Panc1 (cell line): ENCODE results near the gene GMDS. TPM values are rescaled to one million over a fixed set of nuclear protein-coding genes. Genes with fewer than 3 reads are reported as not detected.

Experiments
- ATAC-seq: fragments of 200-7000 bp; cut with Tn5 transposase; 2 replicates; pipeline ENCODE4 v1.9.1; 2020; ENCODE audit warnings: mild to moderate bottlenecking, moderate library complexity
- BruUV-seq: library from RNA; stranded (reverse); fragments of 400-500 nt; replicated peaks from 2 replicates; lab custom pipeline; 2021; lab: Mats Ljungman, UMichigan
- CTCF ChIA-PET: fragments of 300-600 bp; sonication (Branson Sonifier 250); formaldehyde crosslinking; loops from one replicate; lab custom pipeline; 2022; ENCODE audit warnings: antibody characterized with exemption; lab: Charles Lee
- POLR2A ChIA-PET: fragments of 300-600 bp; sonication (Branson Sonifier 250); formaldehyde crosslinking; loops from one replicate; lab custom pipeline; 2022; ENCODE audit warnings: antibody characterized with exemption; lab: Charles Lee
- DNase-seq: peaks from one replicate; pipeline ENCODE4 v3.0.0-alpha.2; 2010; ENCODE audit warnings: low read depth, low spot score
- H3K27ac ChIP-seq: 2 replicates; pipeline ENCODE4 v1.5.1; 2011; ENCODE audit warnings: mild to moderate bottlenecking, low read length, inconsistent platforms
- H3K27me3 ChIP-seq: fragments of 200-500 bp; sonication (Bioruptor generic); 2 replicates; pipeline ENCODE4 v1.6.0; 2014; ENCODE audit warnings: low read length, inconsistent platforms; ENCODE audit not compliant: control insufficient read depth, insufficient read depth
- H3K36me3 ChIP-seq: fragments of 200-500 bp; sonication (Bioruptor generic); 2 replicates; pipeline ENCODE4 v1.5.1; 2014; ENCODE audit warnings: inconsistent platforms, mild to moderate bottlenecking, low read length, moderate library complexity; ENCODE audit not compliant: control insufficient read depth, insufficient read depth
- H3K4me1 ChIP-seq: 2 replicates; pipeline ENCODE4 v1.5.1; 2011; ENCODE audit warnings: inconsistent platforms, mild to moderate bottlenecking, low read length, moderate library complexity; ENCODE audit not compliant: control insufficient read depth, insufficient read depth
- H3K4me3 ChIP-seq, 2 experiments: 2 replicates each; pipeline ENCODE4 v1.5.1; 2011 to 2012; ENCODE audit warnings: low read depth in 2 of 2, low read length in 2 of 2, mild to moderate bottlenecking in 2 of 2, inconsistent platforms in 1 of 2, moderate library complexity in 1 of 2
- H3K9me3 ChIP-seq: fragments of 200-500 bp; sonication (Bioruptor generic); 2 replicates; pipeline ENCODE4 v1.5.1; 2014; ENCODE audit warnings: low read depth, mild to moderate bottlenecking, inconsistent platforms, low read length, moderate library complexity; ENCODE audit not compliant: control insufficient read depth, insufficient read depth
- POLR2AphosphoS5 ChIP-seq: IDR thresholded peaks from 2 replicates; pipeline ENCODE4 v1.6.1; 2012; ENCODE audit warnings: mild to moderate bottlenecking, low read depth, low read length, moderate library complexity
- REST ChIP-seq, 2 experiments: IDR thresholded peaks; 2 replicates each; pipeline ENCODE4 v1.6.1; 2011 to 2012; ENCODE audit warnings: low read depth in 2 of 2, control low read depth in 1 of 2, low read length in 1 of 2, mild to moderate bottlenecking in 1 of 2, moderate library complexity in 1 of 2; ENCODE audit not compliant: insufficient read depth in 1 of 2
- SIN3A ChIP-seq: IDR thresholded peaks from 2 replicates; pipeline ENCODE4 v1.6.1; 2012; ENCODE audit warnings: low read depth, mild to moderate bottlenecking, low read length, moderate library complexity, borderline replicate concordance; ENCODE audit not compliant: insufficient read depth
- TCF7L2 ChIP-seq: IDR thresholded peaks from 2 replicates; pipeline ENCODE4 v1.6.1; 2011; ENCODE audit warnings: mild to moderate bottlenecking, low read depth, low read length, inconsistent platforms
- in situ Hi-C: cut with HindIII; loops from 2 replicates; pipeline ENCODE4 v1.10.0; 2016; ENCODE audit warnings: low sequenced_read_pairs, low pct_unique_long_range_greater_than_20kb
- intact Hi-C: fragments of 100-400 bp; cut with micrococcal nuclease; formaldehyde crosslinking; loops from one replicate; pipeline ENCODE4 v1.10.0; 2022; ENCODE audit not compliant: unreplicated experiment
- total RNA-seq: library from RNA; stranded (reverse); gene quantifications from one replicate; pipeline ENCODE4 v1.2.1, GENCODE V29; 2021; ENCODE audit not compliant: unreplicated experiment
- TF ChIP-seq, protein P1 (sequence below): fragments of 450-650 bp; IDR thresholded peaks from 2 replicates; pipeline ENCODE4 v1.5.1; 2017; ENCODE audit warnings: mild to moderate bottlenecking

GMDS gene
- total RNA-seq, 1 experiment from 2014 or later = 9.8 TPM

DNA sequence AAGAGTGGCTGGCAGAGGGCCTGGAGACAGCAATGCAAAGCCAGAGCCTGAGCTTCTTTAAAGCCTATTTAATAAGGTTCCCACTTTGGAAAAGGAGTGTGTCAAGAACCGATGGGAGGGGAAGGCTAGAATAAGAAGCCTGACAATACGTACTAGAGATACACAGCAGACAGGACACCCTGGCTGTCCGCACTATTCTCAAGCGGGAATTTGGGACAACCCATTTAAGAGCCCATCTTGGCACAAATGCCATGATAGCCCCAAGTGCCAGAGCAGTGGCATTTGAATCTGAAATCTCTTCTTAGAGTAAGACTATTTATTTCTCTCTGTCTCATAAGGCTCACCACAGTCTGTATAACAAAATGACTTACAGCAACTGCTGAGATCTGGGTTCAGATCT, 3.1 kb downstream of the GMDS start:
- no peak for ATAC-seq

GRCh38 chr6:2240961-2241360, 4.4 kb downstream of the GMDS start:
- DNase-seq = no peak
- no TSS peak for BruUV-seq
- no peak overlapping the region for H3K4me3 ChIP-seq
- in situ Hi-C loops = no loop called here
- no peaks in the 10 kb centered on the region for H3K9me3 ChIP-seq
- no peak for TF ChIP-seq TCF7L2
- TF ChIP-seq REST (IDR thresholded peaks at IDR 0.05; ENCODE audit: insufficient read depth in 1 of 2, low read depth in 2 of 2, low read length in 1 of 2) = no peak
- TF ChIP-seq SIN3A = no peak
- TF ChIP-seq POLR2AphosphoS5 = no peak
- TF ChIP-seq, protein P1, sequence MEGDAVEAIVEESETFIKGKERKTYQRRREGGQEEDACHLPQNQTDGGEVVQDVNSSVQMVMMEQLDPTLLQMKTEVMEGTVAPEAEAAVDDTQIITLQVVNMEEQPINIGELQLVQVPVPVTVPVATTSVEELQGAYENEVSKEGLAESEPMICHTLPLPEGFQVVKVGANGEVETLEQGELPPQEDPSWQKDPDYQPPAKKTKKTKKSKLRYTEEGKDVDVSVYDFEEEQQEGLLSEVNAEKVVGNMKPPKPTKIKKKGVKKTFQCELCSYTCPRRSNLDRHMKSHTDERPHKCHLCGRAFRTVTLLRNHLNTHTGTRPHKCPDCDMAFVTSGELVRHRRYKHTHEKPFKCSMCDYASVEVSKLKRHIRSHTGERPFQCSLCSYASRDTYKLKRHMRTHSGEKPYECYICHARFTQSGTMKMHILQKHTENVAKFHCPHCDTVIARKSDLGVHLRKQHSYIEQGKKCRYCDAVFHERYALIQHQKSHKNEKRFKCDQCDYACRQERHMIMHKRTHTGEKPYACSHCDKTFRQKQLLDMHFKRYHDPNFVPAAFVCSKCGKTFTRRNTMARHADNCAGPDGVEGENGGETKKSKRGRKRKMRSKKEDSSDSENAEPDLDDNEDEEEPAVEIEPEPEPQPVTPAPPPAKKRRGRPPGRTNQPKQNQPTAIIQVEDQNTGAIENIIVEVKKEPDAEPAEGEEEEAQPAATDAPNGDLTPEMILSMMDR = no peak
- no peak for ATAC-seq
- no peaks in the 10 kb centered on the region for H3K27me3 ChIP-seq
- H3K36me3 ChIP-seq = no peaks in the 10 kb centered on the region
- H3K4me1 ChIP-seq = peaks cover 4% of the 10 kb centered on the region; the same call in 1 of the 2 replicates
- ChIA-PET POLR2A (no interaction called here), CTCF (no interaction called here)
- intact Hi-C loops = no loop called here
- no peak overlapping the region for H3K27ac ChIP-seq

More for the DNA sequence above, 3.1 kb downstream of the GMDS start:
- Histone ChIP-seq H3K4me1 (peaks cover 4% of the 10 kb centered on the region; the same call in 1 of the 2 replicates), H3K4me3 (no peak overlapping the region), H3K9me3 (no peaks in the 10 kb centered on the region), H3K27me3 (no peaks in the 10 kb centered on the region), H3K36me3 (no peaks in the 10 kb centered on the region), H3K27ac (no peak overlapping the region)
- TF ChIP-seq TCF7L2 (no peak), SIN3A (no peak), REST (IDR thresholded peaks at IDR 0.05; ENCODE audit: insufficient read depth in 1 of 2, low read depth in 2 of 2, low read length in 1 of 2) (no peak), POLR2AphosphoS5 (no peak)
- TF ChIP-seq, protein P1 = no peak
- intact Hi-C loops = no loop called here
- BruUV-seq = no TSS peak
- ChIA-PET POLR2A (no interaction called here), CTCF (no interaction called here)
- DNase-seq = no peak
- in situ Hi-C loops = no loop called here
